Measurements from ENCODE around the gene SLC9A5.

Gene SLC9A5

GRCh38 chr16:67317853-67318252 is 69.1 kb downstream of the SLC9A5 start:
- DNase-seq, result no peak

Data from effector CD4-positive, alpha-beta T cell (primary cell).